ENCODE measurements around the gene UBALD1.

DNA sequence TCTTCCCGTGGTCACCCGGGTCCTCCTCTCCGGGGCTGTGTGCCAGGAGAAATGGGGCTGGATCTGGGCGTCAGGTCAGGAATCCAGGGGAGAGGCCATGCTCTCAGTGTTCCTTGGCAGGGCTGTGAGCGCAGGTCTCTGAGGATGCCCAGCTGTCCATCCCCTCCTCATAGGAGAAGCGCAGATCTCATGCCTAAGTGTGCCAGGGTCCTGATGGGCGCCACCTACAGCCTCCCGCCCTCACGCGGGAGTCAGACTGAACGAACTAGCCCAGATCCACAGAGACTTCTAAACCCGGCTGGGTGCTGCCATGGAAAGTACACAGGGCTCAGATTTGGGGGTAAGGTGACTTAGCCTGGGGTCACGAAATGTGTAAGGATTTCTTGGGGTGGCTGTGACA lies 34.2 kb upstream of the UBALD1 start:
- TF ChIP-seq CTCF (IDR thresholded peaks at IDR 0.05) (no peak), POLR2AphosphoS5 (IDR thresholded peaks at IDR 0.05; ENCODE audit: insufficient read depth in 1 of 2, low read depth in 1 of 2) (no peak)

All from vagina (tissue), 2 donors.